PC-3 (cell line): ENCODE measurements around the gene MYO9A. TPM values are rescaled to one million over a fixed set of nuclear protein-coding genes. Genes with fewer than 3 reads are reported as not detected.

Source experiments
- ATAC-seq: fragments of 200-7000 bp; cut with Tn5 transposase; 2 replicates; pipeline ENCODE4 v1.9.1; 2020; ENCODE audit warnings: mild to moderate bottlenecking, moderate library complexity
- BruUV-seq: library from RNA; stranded (reverse); fragments of 400-500 nt; replicated peaks from 2 replicates; lab custom pipeline; 2021; lab: Mats Ljungman, UMichigan
- CTCF ChIA-PET: fragments of 300-600 bp; sonication (Branson Sonifier 250); formaldehyde crosslinking; loops from one replicate; lab custom pipeline; 2022; ENCODE audit warnings: antibody characterized with exemption; lab: Charles Lee
- POLR2A ChIA-PET: fragments of 300-600 bp; sonication (Branson Sonifier 250); formaldehyde crosslinking; loops from one replicate; lab custom pipeline; 2022; ENCODE audit warnings: antibody characterized with exemption; ENCODE audit not compliant: unreplicated experiment; lab: Charles Lee
- DNase-seq: peaks from one replicate; pipeline ENCODE4 v3.0.0-alpha.2; 2015
- H2AFZ ChIP-seq: fragments of 300-600 bp; sonication (generic); 2 replicates; pipeline ENCODE4 v1.6.0; 2016; ENCODE audit warnings: antibody characterized with exemption, low read length
- H3F3A ChIP-seq: fragments of 300-600 bp; sonication (generic); one replicate; pipeline ENCODE4 v1.6.0; 2017; ENCODE audit warnings: antibody characterized with exemption, low read length, control low read depth, mild to moderate bottlenecking; ENCODE audit not compliant: unreplicated experiment
- H3K27ac ChIP-seq: fragments of 300-600 bp; sonication (generic); 2 replicates; pipeline ENCODE4 v1.5.1; 2016; ENCODE audit warnings: mild to moderate bottlenecking, low read length
- H3K27me3 ChIP-seq: fragments of 300-600 bp; sonication (generic); 2 replicates; pipeline ENCODE4 v1.6.1; 2016; ENCODE audit warnings: low read length, mixed read lengths
- H3K36me3 ChIP-seq: fragments of 300-600 bp; sonication (generic); 2 replicates; pipeline ENCODE4 v1.6.1; 2016; ENCODE audit warnings: low read depth, mixed run types, low read length, mixed read lengths
- H3K4me1 ChIP-seq: fragments of 300-600 bp; sonication (generic); 2 replicates; pipeline ENCODE4 v1.5.1; 2016; ENCODE audit warnings: low read length; ENCODE audit not compliant: insufficient read depth
- H3K4me2 ChIP-seq: fragments of 300-600 bp; sonication (generic); 2 replicates; pipeline ENCODE4 v1.6.0; 2016; ENCODE audit warnings: low read length
- H3K4me3 ChIP-seq: fragments of 300-600 bp; sonication (generic); 2 replicates; pipeline ENCODE4 v1.5.1; 2016; ENCODE audit warnings: mild to moderate bottlenecking, low read length, mixed read lengths
- H3K79me2 ChIP-seq: fragments of 300-600 bp; sonication (generic); 2 replicates; pipeline ENCODE4 v1.6.1; 2017; ENCODE audit warnings: low read length, mixed read lengths
- H3K9ac ChIP-seq: fragments of 300-600 bp; sonication (generic); 2 replicates; pipeline ENCODE4 v1.6.0; 2016; ENCODE audit warnings: mild to moderate bottlenecking, low read length
- H3K9me2 ChIP-seq: fragments of 300-600 bp; sonication (generic); replicated peaks from 2 replicates; pipeline ENCODE4 v1.6.1; 2016; ENCODE audit warnings: mixed run types, low read length, mixed read lengths
- H3K9me3 ChIP-seq: fragments of 300-600 bp; sonication (generic); 2 replicates; pipeline ENCODE4 v1.6.1; 2016; ENCODE audit warnings: low read length, mixed read lengths
- H4K20me1 ChIP-seq: fragments of 300-600 bp; sonication (generic); 2 replicates; pipeline ENCODE4 v1.6.1; 2016; ENCODE audit warnings: low read length, mixed read lengths
- CTCF ChIP-seq: fragments of 300-600 bp; sonication (generic); conservative IDR thresholded peaks from 2 replicates; pipeline ENCODE4 v1.5.1; 2017; ENCODE audit warnings: antibody characterized with exemption, low read depth, mild to moderate bottlenecking, low read length
- EZH2 ChIP-seq: fragments of 300-600 bp; sonication (generic); IDR thresholded peaks from one replicate; pipeline ENCODE4 v1.6.1; 2017; ENCODE audit warnings: antibody characterized with exemption, mild to moderate bottlenecking, low read length; ENCODE audit not compliant: unreplicated experiment
- EZH2phosphoT487 ChIP-seq: fragments of 300-600 bp; sonication (generic); IDR thresholded peaks from 2 replicates; pipeline ENCODE4 v1.6.1; 2018; ENCODE audit warnings: mild to moderate bottlenecking, antibody characterized with exemption, low read length, borderline replicate concordance
- intact Hi-C: fragments of 100-400 bp; cut with micrococcal nuclease; formaldehyde crosslinking; loops from 2 replicates; pipeline ENCODE4 v1.9.0; 2023
- total RNA-seq: library from RNA; depleted of rRNA; stranded (reverse); fragments of >200 nt; gene quantifications from 2 replicates; pipeline ENCODE4 v1.2.3, GENCODE V29; 2014

The MYO9A gene
- total RNA-seq, 1 experiment from 2014 or later = 18.3 TPM

GRCh38 chr15:71777216-71777943 lies 340.6 kb downstream of the MYO9A start:
- Histone ChIP-seq H3K9me3 (no peaks in the 10 kb centered on the region), H4K20me1 (no peaks in the 10 kb centered on the region), H3K36me3 (no peaks in the 10 kb centered on the region), H3F3A (no peaks in the 10 kb centered on the region), H3K9ac (no peak overlapping the region), H3K4me3 (no peak overlapping the region), H3K4me1 (peaks cover 34% of the 10 kb centered on the region), H3K79me2 (no peaks in the 10 kb centered on the region), H3K27me3 (no peaks in the 10 kb centered on the region), H2AFZ (no peak overlapping the region), H3K9me2 (no peaks in the 10 kb centered on the region), H3K27ac (no peak overlapping the region), H3K4me2 (no peak overlapping the region)
- POLR2A ChIA-PET = no interaction called here
- no TSS peak for BruUV-seq
- TF ChIP-seq EZH2phosphoT487 (no peak), EZH2 (no peak), CTCF (no peak)
- ATAC-seq = no peak
- CTCF ChIA-PET = no interaction called here
- intact Hi-C loops = no loop called here
- no peak for DNase-seq

- TF ChIP-seq CTCF (no peak), EZH2phosphoT487 (no peak), EZH2 (no peak)
- no peak overlapping the region for H3K4me2 ChIP-seq
- H3K9me2 ChIP-seq = no peaks in the 10 kb centered on the region
- H3K4me3 ChIP-seq = no peak overlapping the region
- no peak overlapping the region for H3K27ac ChIP-seq
- no peak overlapping the region for H2AFZ ChIP-seq
- no peaks in the 10 kb centered on the region for H4K20me1 ChIP-seq
- ChIA-PET POLR2A (no interaction called here), CTCF (no interaction called here)
- H3K36me3 ChIP-seq = peaks cover 4% of the 10 kb centered on the region; the same call in 1 of the 2 replicates
- H3K9me3 ChIP-seq = no peaks in the 10 kb centered on the region
- no peak overlapping the region for H3K9ac ChIP-seq
- H3K79me2 ChIP-seq = no peaks in the 10 kb centered on the region
- no peak for DNase-seq
- intact Hi-C loops = no loop called here
- H3K27me3 ChIP-seq = no peaks in the 10 kb centered on the region
- BruUV-seq = no TSS peak
- H3F3A ChIP-seq = no peaks in the 10 kb centered on the region
- no peak for ATAC-seq
- peaks cover 31% of the 10 kb centered on the region for H3K4me1 ChIP-seq
These were observed 341.6 kb downstream of the MYO9A start for GRCh38 chr15:71776304-71776703.

GRCh38 chr15:71775856-71776255 lies 342.1 kb downstream of the MYO9A start:
- H3K27ac ChIP-seq = no peak overlapping the region
- ChIA-PET POLR2A (no interaction called here), CTCF (no interaction called here)
- ATAC-seq = no peak
- H4K20me1 ChIP-seq = no peaks in the 10 kb centered on the region
- H3K4me2 ChIP-seq = no peak overlapping the region
- no peak overlapping the region for H3K9ac ChIP-seq
- H3K79me2 ChIP-seq = no peaks in the 10 kb centered on the region
- H3K9me2 ChIP-seq = no peaks in the 10 kb centered on the region
- no peaks in the 10 kb centered on the region for H3K27me3 ChIP-seq
- DNase-seq = no peak
- no peak overlapping the region for H2AFZ ChIP-seq
- no peaks in the 10 kb centered on the region for H3K9me3 ChIP-seq
- peaks cover 26% of the 10 kb centered on the region for H3K4me1 ChIP-seq
- intact Hi-C loops = no loop called here
- no peak for TF ChIP-seq EZH2
- no peak for TF ChIP-seq EZH2phosphoT487
- no peak for TF ChIP-seq CTCF
- peaks cover 4% of the 10 kb centered on the region; the same call in 1 of the 2 replicates for H3K36me3 ChIP-seq
- no peaks in the 10 kb centered on the region for H3F3A ChIP-seq
- H3K4me3 ChIP-seq = no peak overlapping the region
- no TSS peak for BruUV-seq
